Motor neuron (in vitro differentiated cells): Measurements from ENCODE around the gene LHPP. TPM values are rescaled to one million over a fixed set of nuclear protein-coding genes. Genes with fewer than 3 reads are reported as not detected.

ENCODE experiments used
- ATAC-seq, 8 experiments: fragments of 200-7000 bp; cut with Tn5 transposase; replicated peaks in 6 of 8; 2 replicates each; pipeline ENCODE4 v1.8.0; 2021; ENCODE audit warnings: mild to moderate bottlenecking in 8 of 8, moderate library complexity in 8 of 8
- H3K27ac ChIP-seq, 2 donors: fragments of 250-450 bp; sonication (Bioruptor Pico); 2 replicates each; pipeline ENCODE4 v1.9.0; 2021; ENCODE audit warnings: antibody characterized with exemption in 2 of 2, mild to moderate bottlenecking in 2 of 2, moderate library complexity in 1 of 2
- H3K4me1 ChIP-seq, 2 donors: fragments of 250-450 bp; sonication (Bioruptor Pico); replicated peaks in 1 of 2; 2 replicates each; pipeline ENCODE4 v1.6.1; 2021; ENCODE audit warnings: antibody characterized with exemption in 2 of 2, mild to moderate bottlenecking in 2 of 2, moderate library complexity in 1 of 2
- H3K4me3 ChIP-seq, 5 donors: fragments of 250-450 bp; sonication (Bioruptor Pico); 2 replicates each; pipeline ENCODE4 v1.9.0; 2021; ENCODE audit warnings: antibody characterized with exemption in 5 of 5, mild to moderate bottlenecking in 5 of 5, moderate library complexity in 4 of 5
- WGBS, 10 experiments: fragments of 450-650 bp; shearing (Covaris generic); methylation state at CpG; one replicate each; pipeline ENCODE4 v1.0.0; 2022; 5-methylcytosine and 5-hydroxymethylcytosine counted together
- in situ Hi-C, 9 experiments: fragments of 400-800 bp; cut with MboI; loops; one replicate each; pipeline ENCODE4 v1.15.0; 2021; ENCODE audit warnings: low sequenced_read_pairs in 9 of 9, low pct_unique_long_range_greater_than_20kb in 2 of 9; ENCODE audit not compliant: unreplicated experiment in 9 of 9
- total RNA-seq, 8 experiments: library from RNA; unstranded; fragments of 300-600 nt; gene quantifications; 2 replicates each; pipeline versions ENCODE4 v1.2.3 to v1.2.4, GENCODE V29; 2022

The LHPP gene
- total RNA-seq, 8 experiments from 2014 or later, result 3.4 to 14.5 (median 8.6) TPM

DNA sequence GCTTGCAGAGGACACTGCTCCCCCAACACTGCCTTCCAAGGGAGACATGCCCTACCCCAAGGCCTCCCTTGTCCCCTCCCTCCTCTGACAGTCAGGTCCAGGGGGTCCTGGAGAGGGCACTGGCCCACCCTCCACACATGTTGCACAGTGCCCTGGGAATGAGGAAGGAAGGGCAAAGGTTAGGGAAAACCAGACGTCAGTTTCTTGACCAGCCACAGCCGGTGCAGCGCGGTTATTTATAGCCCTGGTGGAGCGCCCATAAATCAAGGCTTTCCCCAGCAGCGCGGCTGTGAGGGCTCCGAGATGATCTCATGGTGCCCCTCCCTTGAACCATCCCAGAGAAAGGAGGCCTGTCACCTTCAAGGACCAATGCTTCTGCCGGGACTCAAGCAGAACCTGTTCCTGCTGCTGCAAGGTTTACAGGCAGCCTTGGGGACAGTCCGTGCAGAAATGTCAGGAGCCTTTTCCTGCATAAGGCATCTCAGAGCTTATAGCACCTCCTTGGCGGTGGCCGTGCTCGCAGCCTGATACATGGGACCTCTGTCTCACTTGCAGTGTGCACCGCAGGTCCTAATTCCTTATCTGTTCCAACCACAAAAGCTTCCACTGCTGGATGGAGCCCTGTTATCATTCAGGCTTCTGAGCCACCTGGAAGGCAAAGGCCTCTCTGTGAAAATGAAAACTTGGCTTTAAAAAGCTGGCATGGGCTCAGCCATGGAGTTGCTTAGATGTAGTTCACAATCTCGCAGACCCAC lies 127.3 kb downstream of the LHPP start:
- WGBS, 10 experiments, result 0 to 86% (median 49%) methylated on average over 1 to 8 of the region's 15 CpGs; no CpG with 5 or more reads in 2 of the 10 experiments
- peak; percentile 86 to 96 (median 95) for ATAC-seq

GRCh38 chr10:124589491-124590041 lies 127.9 kb downstream of the LHPP start:
- 20 to 100% (median 78%) methylated on average over 1 to 15 of the region's 24 CpGs; no CpG with 5 or more reads in 2 of the 10 experiments for WGBS, 10 experiments
- in situ Hi-C loops, result no loop called here
- ATAC-seq, result peak in 6 of 8 experiments; percentile 1 to 23 (median 7)
- no peak overlapping the region for H3K4me3 ChIP-seq
- H3K4me1 ChIP-seq, result peaks cover 30% of the 10 kb centered on the region in 2 donors
- peak overlapping the region; percentile 86 to 94 for H3K27ac ChIP-seq

More for the DNA sequence above, 127.3 kb downstream of the LHPP start:
- H3K4me1 ChIP-seq, result peaks cover 30% of the 10 kb centered on the region in 2 donors
- in situ Hi-C loops, result no loop called here
- H3K4me3 ChIP-seq, result no peak overlapping the region
- H3K27ac ChIP-seq, result peak overlapping the region; percentile 86 to 94

DNA sequence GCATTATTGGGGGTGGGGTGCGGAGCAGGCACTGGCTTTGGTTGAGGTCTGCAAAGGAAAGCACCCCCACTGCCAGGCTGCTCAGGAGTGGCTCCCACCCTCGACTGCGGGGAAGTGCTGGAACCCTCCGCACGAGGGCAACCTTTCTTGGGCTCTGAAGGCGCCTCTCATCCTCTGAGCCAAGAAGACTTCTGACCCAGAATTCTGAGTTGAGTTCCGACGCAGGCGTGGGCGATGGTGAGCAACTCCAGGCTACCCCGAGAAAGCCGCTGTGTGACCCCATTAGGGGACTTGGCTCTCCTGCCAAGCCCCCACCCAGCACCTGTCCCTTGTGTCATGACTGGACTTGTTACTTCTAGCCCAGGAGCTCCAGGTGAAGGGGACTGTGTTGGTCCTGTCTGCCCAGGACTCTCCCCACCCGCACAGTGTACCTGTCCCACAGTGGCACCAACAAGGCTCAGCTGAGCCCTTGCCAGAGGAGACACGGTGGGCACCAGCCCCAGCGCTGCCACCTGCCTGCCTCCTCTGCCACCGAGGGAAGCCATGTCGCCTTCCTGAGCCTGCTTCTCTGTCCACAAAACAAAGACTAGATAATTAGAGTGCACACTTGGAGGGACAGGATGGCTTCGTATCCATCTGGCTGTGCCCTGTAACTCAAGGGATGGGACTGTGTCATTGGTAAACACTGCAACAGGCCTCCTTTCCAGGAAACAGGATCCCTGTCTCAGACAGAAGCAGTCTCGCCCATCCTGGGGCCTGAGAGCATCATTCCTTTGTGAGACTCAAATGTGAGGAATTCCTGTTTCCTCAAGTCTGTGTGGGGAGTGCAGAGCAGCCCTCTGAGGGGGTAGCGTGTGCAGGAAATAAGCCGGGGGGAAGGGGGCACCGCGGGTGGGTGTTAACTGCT lies 128.8 kb downstream of the LHPP start:
- ATAC-seq, result no peak
- peak overlapping the region; percentile 86 to 94 for H3K27ac ChIP-seq
- peaks cover 30% of the 10 kb centered on the region in 2 donors for H3K4me1 ChIP-seq
- no peak overlapping the region for H3K4me3 ChIP-seq
- in situ Hi-C loops, result no loop called here
- 60 to 100% (median 93%) methylated on average over 1 to 11 of the region's 23 CpGs; no CpG with 5 or more reads in 5 of the 10 experiments for WGBS, 10 experiments

DNA sequence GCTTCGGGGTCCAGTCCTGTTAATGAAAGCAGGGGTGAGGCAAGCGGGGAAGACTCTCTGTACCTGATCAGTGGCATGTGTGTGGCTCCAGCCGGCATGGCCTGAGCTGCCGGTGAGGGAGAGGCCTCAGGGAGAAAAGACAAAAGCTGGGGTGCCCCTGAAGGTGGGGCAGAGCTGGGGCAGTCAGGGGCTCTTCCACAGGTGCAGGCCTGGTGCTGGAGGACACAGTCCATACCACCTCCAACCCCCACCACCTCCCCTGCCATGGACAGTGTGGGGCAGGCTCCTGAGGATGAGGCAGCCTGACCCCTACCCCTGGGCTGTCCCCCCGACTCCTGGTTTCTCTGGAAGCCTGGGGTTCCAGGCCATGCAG lies 129.5 kb downstream of the LHPP start:
- whole genome bisulfite sequencing, 10 experiments, result no CpG with 5 or more reads among the region's 5 CpGs
- ATAC-seq, result no peak
- Histone ChIP-seq H3K4me1 (peaks cover 30% of the 10 kb centered on the region in 2 donors), H3K27ac (peak overlapping the region in 1 of 2 donors; percentile 86), H3K4me3 (no peak overlapping the region)
- in situ Hi-C loops, result no loop called here

DNA sequence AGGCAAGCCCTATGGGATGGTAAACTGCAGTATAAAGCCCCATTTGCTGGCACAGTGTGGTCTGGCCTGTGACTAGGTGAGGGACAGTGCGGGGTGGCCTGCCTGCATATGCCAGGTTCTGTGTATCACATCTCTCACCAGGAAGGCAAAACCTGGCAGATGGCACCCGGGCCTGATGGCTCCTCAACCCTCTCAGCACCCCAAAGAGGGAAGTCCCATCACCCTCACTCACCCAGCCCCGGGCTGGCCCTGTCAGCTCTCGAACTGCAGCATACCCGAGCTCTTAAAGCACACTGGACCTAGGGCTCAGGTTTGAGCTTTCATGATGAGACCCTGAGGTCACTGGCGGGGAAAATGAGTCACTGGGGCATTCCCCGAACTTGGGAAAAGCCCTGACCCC lies 130.5 kb downstream of the LHPP start:
- WGBS, 10 experiments, result 83 to 100% (median 88%) methylated on average over 1 to 3 of the region's 7 CpGs; no CpG with 5 or more reads in 6 of the 10 experiments
- Histone ChIP-seq H3K4me1 (peaks cover 30% of the 10 kb centered on the region in 2 donors), H3K27ac (no peak overlapping the region), H3K4me3 (no peak overlapping the region)
- no peak for ATAC-seq
- in situ Hi-C loops, result no loop called here

GRCh38 chr10:124592736-124593430 lies 131.3 kb downstream of the LHPP start:
- Histone ChIP-seq H3K4me3 (no peak overlapping the region), H3K4me1 (peaks cover 27% of the 10 kb centered on the region in 2 donors), H3K27ac (no peak overlapping the region)
- WGBS, 10 experiments, result 64 to 90% (median 83%) methylated on average over 1 to 14 of the region's 26 CpGs; no CpG with 5 or more reads in 4 of the 10 experiments
- in situ Hi-C loops, result no loop called here
- no peak for ATAC-seq

GRCh38 chr10:124593431-124593985 lies 131.9 kb downstream of the LHPP start:
- ATAC-seq, result no peak
- Histone ChIP-seq H3K4me3 (no peak overlapping the region), H3K4me1 (peaks cover 21% of the 10 kb centered on the region in 2 donors), H3K27ac (no peak overlapping the region)
- in situ Hi-C loops, result no loop called here
- WGBS, 10 experiments, result 83 to 100% (median 85%) methylated on average over 1 to 6 of the region's 17 CpGs; no CpG with 5 or more reads in 5 of the 10 experiments

DNA sequence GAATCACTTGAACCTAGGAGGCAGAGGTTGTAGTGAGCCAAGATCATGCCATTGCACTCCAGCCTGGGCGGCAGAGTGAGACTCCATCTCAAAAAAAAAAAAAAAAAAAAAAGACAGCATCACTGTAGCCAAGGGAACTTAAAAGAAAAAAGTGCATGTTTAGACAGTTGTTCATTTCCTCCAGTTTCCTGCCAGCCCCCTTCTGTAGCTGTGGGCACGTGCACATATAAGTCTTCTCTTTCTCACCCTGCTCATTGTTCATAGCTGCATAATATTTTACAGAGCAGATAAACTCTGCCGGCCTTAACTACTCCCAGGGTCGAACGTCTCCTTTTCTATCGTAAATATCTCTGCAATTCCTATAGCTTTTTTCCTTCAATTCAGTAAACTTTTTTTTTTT lies 132.6 kb downstream of the LHPP start:
- peaks cover 13% of the 10 kb centered on the region in 2 donors for H3K4me1 ChIP-seq
- no peak overlapping the region for H3K27ac ChIP-seq
- WGBS, 10 experiments, result 33 to 100% (median 89%) methylated on average over 1 to 6 of the region's 6 CpGs
- in situ Hi-C loops, result no loop called here
- ATAC-seq, result no peak
- H3K4me3 ChIP-seq, result no peak overlapping the region

- in situ Hi-C loops, result no loop called here
- no peak for ATAC-seq
- Histone ChIP-seq H3K4me1 (peaks cover 3% of the 10 kb centered on the region in 2 donors), H3K4me3 (no peak overlapping the region), H3K27ac (no peak overlapping the region)
- 90 to 100% (median 97%) methylated on average over 1 to 6 of the region's 9 CpGs; no CpG with 5 or more reads in 2 of the 10 experiments for WGBS, 10 experiments
Measured at GRCh38 chr10:124595143-124595883, 133.7 kb downstream of the LHPP start.

DNA sequence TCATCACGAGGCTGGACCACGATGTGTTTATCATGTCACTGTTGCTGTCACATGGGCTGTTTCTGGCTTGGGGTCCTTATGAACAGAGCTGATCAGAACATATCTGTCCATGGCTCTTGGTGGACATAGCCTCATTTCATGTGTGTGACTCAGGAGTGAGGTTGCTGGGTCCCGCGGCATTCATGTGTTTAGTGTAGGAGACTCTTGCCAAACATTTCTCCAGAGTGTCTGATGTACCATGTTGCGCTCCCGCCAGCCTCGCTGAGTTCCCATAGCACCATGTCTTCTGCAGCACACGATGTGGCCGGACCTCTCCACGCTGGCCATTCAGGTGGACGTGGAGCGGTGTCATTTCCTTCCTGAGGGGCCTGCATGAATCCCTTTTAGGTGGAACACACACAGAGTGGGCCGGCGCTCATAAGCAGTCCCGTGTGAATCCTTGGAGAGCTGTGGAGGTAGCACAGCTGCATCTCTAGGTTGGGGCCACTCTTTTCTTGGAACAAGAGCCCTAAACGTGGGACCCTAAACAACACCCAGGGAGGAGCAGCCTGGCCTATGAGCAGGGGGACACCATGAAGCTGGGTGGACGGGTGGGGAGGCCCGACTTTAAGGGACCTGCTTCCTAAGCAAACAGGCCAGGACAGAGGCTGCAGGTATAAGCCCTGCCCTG lies 134.6 kb downstream of the LHPP start:
- WGBS, 10 experiments, result 40 to 100% (median 81%) methylated on average over 1 to 9 of the region's 18 CpGs; no CpG with 5 or more reads in 3 of the 10 experiments
- ATAC-seq, result no peak
- H3K27ac ChIP-seq, result no peak overlapping the region

DNA sequence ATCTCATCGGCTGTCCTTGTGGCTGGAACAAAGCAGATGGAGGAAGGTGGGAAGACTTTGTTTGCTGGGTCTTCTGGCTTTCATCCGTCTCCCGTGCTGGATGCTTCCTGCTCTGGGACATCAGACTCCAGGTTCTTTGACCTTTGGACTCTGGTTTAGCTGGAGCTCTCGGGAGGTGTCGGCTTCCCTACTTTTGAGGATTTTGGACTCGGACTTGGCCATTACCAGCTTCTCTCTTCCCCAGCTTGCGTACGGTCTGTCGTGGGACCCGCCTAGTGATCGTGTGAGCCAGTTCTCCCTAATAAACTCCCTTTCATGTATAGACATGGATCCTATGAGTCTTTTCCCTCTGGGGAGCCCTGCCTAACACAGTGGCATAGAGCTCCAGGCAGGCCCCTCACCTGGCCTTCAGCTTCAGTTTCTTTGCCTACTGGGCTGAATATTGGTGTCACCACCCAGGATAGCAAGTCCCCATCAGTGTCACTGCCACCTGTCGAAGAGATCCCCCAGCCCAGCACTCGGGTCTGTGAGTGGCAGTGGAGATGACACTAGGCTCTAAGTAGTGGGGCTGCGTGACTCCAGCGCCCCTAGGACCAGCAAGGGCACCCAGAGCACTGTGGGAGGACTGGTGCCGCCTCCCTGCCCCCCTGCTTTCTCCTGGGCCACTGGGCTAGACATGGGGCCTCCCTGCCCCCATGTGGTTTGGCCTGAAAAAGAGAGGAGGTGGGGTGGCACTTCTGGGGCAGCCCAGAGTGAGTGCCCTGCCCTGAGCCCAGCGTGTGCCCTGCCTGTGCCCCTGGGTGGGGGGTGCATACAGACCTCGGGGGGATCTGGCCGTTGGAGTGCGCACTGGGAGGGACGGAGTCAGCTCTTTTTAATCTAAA lies 135.6 kb downstream of the LHPP start:
- in situ Hi-C loops, result no loop called here
- no peak overlapping the region for H3K4me3 ChIP-seq
- no peak overlapping the region for H3K27ac ChIP-seq
- ATAC-seq, result no peak
- WGBS, 10 experiments, result 48 to 91% (median 66%) methylated on average over 1 to 8 of the region's 21 CpGs; no CpG with 5 or more reads in 4 of the 10 experiments
- no peaks in the 10 kb centered on the region for H3K4me1 ChIP-seq

More for the DNA sequence above, 134.6 kb downstream of the LHPP start:
- H3K4me3 ChIP-seq, result no peak overlapping the region
- no peaks in the 10 kb centered on the region for H3K4me1 ChIP-seq
- in situ Hi-C loops, result no loop called here
